Astrocyte (in vitro differentiated cells and primary cell): ENCODE results near the gene C21orf58.

ENCODE experiments used
- EZH2 ChIP-seq: IDR thresholded peaks from 2 replicates; pipeline ENCODE4 v1.6.1; 2012; ENCODE audit warnings: mild to moderate bottlenecking, low read length, inconsistent platforms; ENCODE audit not compliant: insufficient read depth
- TF ChIP-seq, protein P1 (sequence below): IDR thresholded peaks from 2 replicates; pipeline ENCODE4 v1.5.1; 2011; ENCODE audit warnings: low read depth, mild to moderate bottlenecking, inconsistent platforms, low read length, moderate library complexity; ENCODE audit not compliant: insufficient read depth

DNA sequence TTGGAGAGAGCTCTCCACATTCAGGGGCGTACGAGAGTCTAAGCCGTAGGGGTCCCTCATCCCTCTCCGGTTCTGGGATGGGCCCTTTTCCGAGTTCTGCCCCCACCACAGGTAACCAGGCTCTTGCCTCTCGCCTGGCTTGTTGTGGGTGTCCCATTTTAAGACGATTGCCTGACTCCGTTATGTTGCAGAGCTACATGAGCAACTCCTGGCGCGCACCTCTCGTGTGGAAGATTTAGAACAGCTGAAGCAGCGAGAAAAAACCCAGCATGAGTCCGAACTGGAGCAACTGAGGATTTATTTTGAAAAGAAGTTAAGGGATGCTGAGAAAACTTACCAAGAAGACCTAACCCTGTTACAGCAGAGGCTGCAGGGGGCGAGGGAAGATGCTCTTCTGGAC is 29.2 kb upstream of the C21orf58 start:
- TF ChIP-seq, protein P1, sequence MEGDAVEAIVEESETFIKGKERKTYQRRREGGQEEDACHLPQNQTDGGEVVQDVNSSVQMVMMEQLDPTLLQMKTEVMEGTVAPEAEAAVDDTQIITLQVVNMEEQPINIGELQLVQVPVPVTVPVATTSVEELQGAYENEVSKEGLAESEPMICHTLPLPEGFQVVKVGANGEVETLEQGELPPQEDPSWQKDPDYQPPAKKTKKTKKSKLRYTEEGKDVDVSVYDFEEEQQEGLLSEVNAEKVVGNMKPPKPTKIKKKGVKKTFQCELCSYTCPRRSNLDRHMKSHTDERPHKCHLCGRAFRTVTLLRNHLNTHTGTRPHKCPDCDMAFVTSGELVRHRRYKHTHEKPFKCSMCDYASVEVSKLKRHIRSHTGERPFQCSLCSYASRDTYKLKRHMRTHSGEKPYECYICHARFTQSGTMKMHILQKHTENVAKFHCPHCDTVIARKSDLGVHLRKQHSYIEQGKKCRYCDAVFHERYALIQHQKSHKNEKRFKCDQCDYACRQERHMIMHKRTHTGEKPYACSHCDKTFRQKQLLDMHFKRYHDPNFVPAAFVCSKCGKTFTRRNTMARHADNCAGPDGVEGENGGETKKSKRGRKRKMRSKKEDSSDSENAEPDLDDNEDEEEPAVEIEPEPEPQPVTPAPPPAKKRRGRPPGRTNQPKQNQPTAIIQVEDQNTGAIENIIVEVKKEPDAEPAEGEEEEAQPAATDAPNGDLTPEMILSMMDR, result no peak
- no peak for TF ChIP-seq EZH2
